Measurements from ENCODE around the gene EPB41L4A.

EPB41L4A gene

DNA sequence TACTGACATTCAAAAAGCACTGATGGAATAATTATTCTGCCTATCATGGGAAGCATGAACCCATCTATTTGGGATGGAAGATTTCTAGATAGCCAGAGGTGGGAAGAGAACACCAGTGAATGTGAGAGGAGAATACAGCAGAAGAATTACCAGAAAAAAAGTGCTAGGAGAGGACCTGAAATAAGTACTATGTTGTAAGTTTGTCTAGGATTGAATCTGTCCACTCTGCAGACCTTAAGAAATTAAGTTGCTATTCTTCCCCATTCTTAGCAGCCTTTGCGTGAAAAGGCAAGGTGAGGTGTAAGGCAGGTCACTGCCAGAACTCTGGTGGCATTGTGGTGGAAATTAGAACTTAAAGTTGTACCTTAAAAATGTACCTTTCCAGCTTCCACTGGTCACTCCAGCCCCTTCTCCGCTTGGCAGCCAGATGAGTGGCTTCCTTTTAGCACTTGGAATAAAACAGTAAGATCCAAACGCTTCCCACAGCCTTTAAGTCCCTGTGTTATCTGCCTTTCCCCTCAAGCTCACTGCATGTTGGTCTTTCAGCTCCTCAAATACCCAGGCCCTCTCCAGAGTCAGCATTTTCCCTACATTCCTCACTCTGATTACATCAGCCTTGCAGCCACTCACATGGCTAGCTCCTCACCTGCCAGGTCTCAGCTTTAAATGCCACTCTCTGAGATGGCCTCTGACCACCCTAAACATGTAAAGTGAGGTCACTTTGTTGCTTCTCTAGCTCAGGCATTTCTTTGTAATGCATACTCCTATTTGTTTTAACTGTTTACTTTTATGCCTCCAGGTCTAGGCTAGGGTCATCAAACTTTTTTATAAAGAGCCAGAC, 253.0 kb downstream of the EPB41L4A start:
- H3K4me3 ChIP-seq (ENCODE audit: control insufficient read depth, low read depth, low read length) = no peak overlapping the region
- DNase-seq (ENCODE audit: low read depth) = no peak
- TF ChIP-seq, protein P1, sequence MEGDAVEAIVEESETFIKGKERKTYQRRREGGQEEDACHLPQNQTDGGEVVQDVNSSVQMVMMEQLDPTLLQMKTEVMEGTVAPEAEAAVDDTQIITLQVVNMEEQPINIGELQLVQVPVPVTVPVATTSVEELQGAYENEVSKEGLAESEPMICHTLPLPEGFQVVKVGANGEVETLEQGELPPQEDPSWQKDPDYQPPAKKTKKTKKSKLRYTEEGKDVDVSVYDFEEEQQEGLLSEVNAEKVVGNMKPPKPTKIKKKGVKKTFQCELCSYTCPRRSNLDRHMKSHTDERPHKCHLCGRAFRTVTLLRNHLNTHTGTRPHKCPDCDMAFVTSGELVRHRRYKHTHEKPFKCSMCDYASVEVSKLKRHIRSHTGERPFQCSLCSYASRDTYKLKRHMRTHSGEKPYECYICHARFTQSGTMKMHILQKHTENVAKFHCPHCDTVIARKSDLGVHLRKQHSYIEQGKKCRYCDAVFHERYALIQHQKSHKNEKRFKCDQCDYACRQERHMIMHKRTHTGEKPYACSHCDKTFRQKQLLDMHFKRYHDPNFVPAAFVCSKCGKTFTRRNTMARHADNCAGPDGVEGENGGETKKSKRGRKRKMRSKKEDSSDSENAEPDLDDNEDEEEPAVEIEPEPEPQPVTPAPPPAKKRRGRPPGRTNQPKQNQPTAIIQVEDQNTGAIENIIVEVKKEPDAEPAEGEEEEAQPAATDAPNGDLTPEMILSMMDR (conservative IDR thresholded peaks at IDR 0.05; ENCODE audit: control insufficient read depth, insufficient read depth, low read depth, low read length) = no peak

DNA sequence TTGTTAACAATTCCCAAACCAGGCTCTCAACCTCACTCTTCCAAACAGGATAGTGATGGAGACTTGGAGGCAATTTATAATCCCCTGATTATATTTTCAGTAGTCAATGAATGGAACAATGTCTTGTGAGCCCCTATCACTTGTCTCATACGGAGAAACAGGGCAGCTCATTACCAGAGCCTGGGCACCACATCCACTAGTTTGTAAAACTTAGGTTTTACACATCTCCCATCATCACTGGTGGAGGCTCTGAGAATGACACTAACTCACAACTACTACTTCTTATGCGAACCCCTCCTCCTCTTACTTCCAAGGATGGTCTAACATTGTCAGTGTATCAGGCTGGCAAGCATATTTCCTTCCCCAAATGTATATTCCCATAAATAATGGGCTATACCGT, 253.7 kb downstream of the EPB41L4A start:
- TF ChIP-seq, protein P1 (conservative IDR thresholded peaks at IDR 0.05; ENCODE audit: control insufficient read depth, insufficient read depth, low read depth, low read length) = no peak
- DNase-seq (ENCODE audit: low read depth) = no peak

DNA sequence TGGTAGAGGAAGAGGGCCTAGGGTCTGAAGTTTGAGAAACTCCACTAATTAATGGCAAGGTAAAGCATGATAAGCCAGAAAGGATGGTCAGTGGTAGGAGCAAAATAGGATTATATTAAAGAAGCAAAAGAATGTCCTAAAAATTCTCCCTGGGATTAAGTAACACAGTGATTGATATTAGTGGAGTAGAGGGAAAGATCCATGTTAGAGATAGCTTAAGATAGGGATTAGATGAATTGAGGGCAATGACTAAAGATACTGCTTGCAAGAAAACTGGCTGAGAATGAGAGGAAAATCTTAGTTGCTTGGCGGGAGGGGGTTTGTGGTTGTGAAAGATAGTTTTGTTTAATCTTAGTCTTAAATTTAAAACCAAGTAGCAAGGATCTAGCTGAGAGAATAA, 255.6 kb downstream of the EPB41L4A start:
- no peak overlapping the region for H3K4me3 ChIP-seq (ENCODE audit: control insufficient read depth, low read depth, low read length)
- no peak for DNase-seq (ENCODE audit: low read depth)
- TF ChIP-seq, protein P1 (conservative IDR thresholded peaks at IDR 0.05; ENCODE audit: control insufficient read depth, insufficient read depth, low read depth, low read length) = no peak

More for the DNA sequence above, 253.7 kb downstream of the EPB41L4A start:
- no peak overlapping the region for H3K4me3 ChIP-seq (ENCODE audit: control insufficient read depth, low read depth, low read length)

DNA sequence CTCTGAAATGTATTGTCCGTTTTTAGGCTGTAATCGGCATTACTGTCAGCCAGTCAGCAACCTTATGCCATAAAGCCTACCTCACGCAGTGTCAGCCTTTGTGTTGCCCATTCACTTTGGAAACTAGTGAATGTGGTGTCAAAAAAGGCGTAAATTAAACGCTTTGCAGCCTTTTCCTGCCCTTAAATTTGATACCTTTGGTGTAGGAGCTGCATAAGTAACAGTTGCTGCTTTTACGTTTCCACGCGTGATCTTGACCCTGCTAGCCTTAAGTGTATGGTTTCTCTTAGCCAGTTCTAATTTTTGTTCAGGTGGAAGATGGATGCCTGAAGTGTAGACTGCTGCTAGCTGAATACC, 257.7 kb downstream of the EPB41L4A start:
- H3K4me3 ChIP-seq (ENCODE audit: control insufficient read depth, low read depth, low read length) = peak overlapping the region; percentile 89
- DNase-seq (ENCODE audit: low read depth) = no peak
- TF ChIP-seq, protein P1 (conservative IDR thresholded peaks at IDR 0.05; ENCODE audit: control insufficient read depth, insufficient read depth, low read depth, low read length) = no peak

DNA sequence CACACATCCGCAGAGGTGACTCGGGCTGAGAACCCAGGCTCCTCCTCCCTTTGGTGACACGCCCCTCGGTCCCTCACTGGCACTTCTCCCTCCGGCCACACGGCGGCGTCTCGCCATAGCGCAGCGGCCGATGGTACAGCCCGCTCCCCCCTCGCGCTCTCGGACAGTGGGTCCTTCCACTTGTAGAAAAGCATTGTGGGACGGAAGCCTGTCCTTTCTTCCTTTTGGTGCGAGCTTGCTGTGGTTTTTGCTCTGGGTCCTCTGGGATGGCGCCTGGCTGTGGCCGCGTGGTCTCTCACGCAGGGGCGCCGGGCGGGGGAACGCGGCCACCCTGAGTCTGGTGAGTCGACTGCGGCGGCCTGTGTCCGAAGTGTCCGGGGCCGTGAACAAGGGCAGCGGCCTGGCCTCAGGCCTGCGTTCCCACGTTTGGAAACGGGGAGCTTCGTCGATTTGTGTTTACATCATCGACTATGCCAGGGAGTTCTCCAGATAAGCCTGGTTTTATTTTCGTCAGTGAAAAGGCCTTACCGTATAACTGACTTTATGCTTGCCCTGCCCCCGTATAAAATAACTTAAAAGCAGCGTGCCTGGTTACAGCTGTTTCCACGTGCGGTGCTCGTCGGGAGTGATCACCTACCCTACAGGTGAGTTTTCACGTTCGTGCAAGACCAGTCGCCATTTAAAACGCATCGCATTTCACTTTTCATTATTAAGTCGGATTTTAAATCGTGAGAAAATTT, 258.3 kb downstream of the EPB41L4A start:
- peak; percentile 89 for DNase-seq (ENCODE audit: low read depth)
- TF ChIP-seq, protein P1 (conservative IDR thresholded peaks at IDR 0.05; ENCODE audit: control insufficient read depth, insufficient read depth, low read depth, low read length) = peak; percentile 96
- peak overlapping the region; percentile 89 for H3K4me3 ChIP-seq (ENCODE audit: control insufficient read depth, low read depth, low read length)

DNA sequence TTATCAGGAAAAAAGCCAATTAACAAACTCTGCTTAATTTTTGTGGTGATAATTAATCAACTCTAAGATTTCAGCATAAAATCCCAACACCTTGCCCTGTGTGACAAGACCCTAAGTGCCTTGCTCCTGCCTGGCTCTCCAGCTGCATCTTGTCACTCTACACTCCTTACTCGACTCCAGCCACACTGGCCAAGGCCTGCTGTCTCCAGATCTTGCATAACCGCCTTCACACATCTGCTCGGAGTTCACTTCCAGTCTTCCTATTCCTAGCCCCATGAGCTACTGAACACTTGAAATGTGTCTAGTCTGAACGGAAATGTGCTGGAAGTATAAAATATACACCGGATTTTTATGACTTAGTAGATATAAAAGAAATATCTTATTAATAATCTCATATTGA, 259.6 kb downstream of the EPB41L4A start:
- peak; percentile 52 for DNase-seq (ENCODE audit: low read depth)

More for the DNA sequence above, 259.6 kb downstream of the EPB41L4A start:
- TF ChIP-seq, protein P1 (conservative IDR thresholded peaks at IDR 0.05; ENCODE audit: control insufficient read depth, insufficient read depth, low read depth, low read length) = no peak
- no peak overlapping the region for H3K4me3 ChIP-seq (ENCODE audit: control insufficient read depth, low read depth, low read length)
